SU-DHL-6 (cell line): ENCODE data around the gene C1orf210.

ENCODE experiments used
- H2AFZ ChIP-seq: fragments of 200-600 bp; sonication (generic); 2 replicates; pipeline ENCODE4 v1.6.1; 2014; ENCODE audit warnings: low read depth, mild to moderate bottlenecking, moderate library complexity, mixed read lengths, antibody characterized with exemption, low read length; ENCODE audit not compliant: severe bottlenecking
- H3F3A ChIP-seq: fragments of 200-600 bp; shearing (Covaris generic); 2 replicates; pipeline ENCODE4 v1.6.0; 2016; ENCODE audit warnings: antibody characterized with exemption, mild to moderate bottlenecking; ENCODE audit not compliant: insufficient read depth
- H3K27ac ChIP-seq: fragments of 200-600 bp; sonication (generic); 2 replicates; pipeline ENCODE4 v1.5.1; 2016; ENCODE audit warnings: low read depth, mild to moderate bottlenecking, low read length, moderate library complexity, mixed read lengths
- H3K27me3 ChIP-seq: fragments of 200-600 bp; sonication (generic), shearing (Covaris generic); 2 replicates; pipeline ENCODE4 v1.6.0; 2014; ENCODE audit warnings: mild to moderate bottlenecking, low read length
- H3K36me3 ChIP-seq: fragments of 200-600 bp; sonication (generic); 2 replicates; pipeline ENCODE4 v1.6.1; 2014; ENCODE audit warnings: mild to moderate bottlenecking, low read length, mixed read lengths
- H3K4me2 ChIP-seq: fragments of 300-600, 200-600 bp; shearing (Covaris generic), sonication (generic); 2 replicates; pipeline ENCODE4 v1.6.0; 2014; ENCODE audit warnings: low read length, low read depth, mild to moderate bottlenecking; ENCODE audit not compliant: poor library complexity, severe bottlenecking
- H3K4me3 ChIP-seq: fragments of 200-600 bp; sonication (generic); 2 replicates; pipeline ENCODE4 v1.5.1; 2014; ENCODE audit warnings: antibody characterized with exemption, low read length, mild to moderate bottlenecking, mixed read lengths; ENCODE audit not compliant: insufficient read depth, poor library complexity, severe bottlenecking
- H3K79me2 ChIP-seq: fragments of 200-600 bp; sonication (generic); 2 replicates; pipeline ENCODE4 v1.6.1; 2014; ENCODE audit warnings: mild to moderate bottlenecking, low read length, moderate library complexity; ENCODE audit not compliant: insufficient read depth
- H3K9ac ChIP-seq: fragments of 200-600 bp; sonication (generic); 2 replicates; pipeline ENCODE4 v1.7.0; 2014; ENCODE audit warnings: mild to moderate bottlenecking, low read length
- H3K9me2 ChIP-seq: fragments of 200-600 bp; sonication (generic); replicated peaks from 2 replicates; pipeline ENCODE4 v1.6.1; 2014; ENCODE audit warnings: low read length; ENCODE audit not compliant: insufficient read depth
- H3K9me3 ChIP-seq: fragments of 200-600 bp; sonication (generic); 2 replicates; pipeline ENCODE4 v1.6.1; 2014; ENCODE audit warnings: low read length, mixed read lengths; ENCODE audit not compliant: insufficient read depth
- H4K20me1 ChIP-seq: fragments of 200-600 bp; sonication (generic); 2 replicates; pipeline ENCODE4 v1.6.1; 2014; ENCODE audit warnings: low read depth, mild to moderate bottlenecking, antibody characterized with exemption, low read length, moderate library complexity, mixed read lengths
- EZH2phosphoT487 ChIP-seq: fragments of 200-600 bp; sonication (generic), shearing (Covaris generic); conservative IDR thresholded peaks from 2 replicates; pipeline ENCODE4 v1.6.1; 2018; ENCODE audit warnings: mild to moderate bottlenecking, antibody characterized with exemption, low read length, moderate library complexity, mixed read lengths
- TF ChIP-seq, protein P1 (sequence below): fragments of 200-600 bp; sonication (generic); IDR thresholded peaks from one replicate; pipeline ENCODE4 v1.5.1; 2017; ENCODE audit warnings: antibody characterized with exemption, mild to moderate bottlenecking, low read length, moderate library complexity; ENCODE audit not compliant: insufficient read depth, poor library complexity, severe bottlenecking

Gene C1orf210

DNA sequence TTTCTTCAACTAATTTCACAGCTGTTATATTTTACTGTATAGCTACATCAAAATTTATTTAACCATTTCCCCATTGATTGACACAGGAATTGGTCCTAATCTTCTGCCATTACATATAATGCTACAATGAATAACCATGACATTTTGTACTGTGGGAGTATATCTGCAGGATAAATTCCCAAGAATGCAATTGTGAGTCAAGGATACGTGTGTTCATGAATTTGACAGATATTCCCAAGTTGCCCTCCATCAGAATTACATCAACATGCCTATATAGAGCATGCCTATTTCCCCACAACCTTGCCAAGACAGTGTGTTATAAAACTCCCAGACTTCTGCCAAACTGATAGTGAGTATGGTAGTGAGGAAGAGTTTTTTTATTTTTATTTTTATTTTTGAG lies 12.7 kb upstream of the C1orf210 start:
- H3K79me2 ChIP-seq: no peaks in the 10 kb centered on the region
- H3K4me2 ChIP-seq: no peak overlapping the region
- no peak overlapping the region for H3K4me3 ChIP-seq
- no peaks in the 10 kb centered on the region for H3K9me3 ChIP-seq
- no peaks in the 10 kb centered on the region for H3K36me3 ChIP-seq
- H3K9ac ChIP-seq: no peak overlapping the region
- no peaks in the 10 kb centered on the region for H4K20me1 ChIP-seq
- H2AFZ ChIP-seq: no peak overlapping the region
- H3F3A ChIP-seq: no peaks in the 10 kb centered on the region
- H3K27ac ChIP-seq: no peak overlapping the region
- TF ChIP-seq, protein P1, sequence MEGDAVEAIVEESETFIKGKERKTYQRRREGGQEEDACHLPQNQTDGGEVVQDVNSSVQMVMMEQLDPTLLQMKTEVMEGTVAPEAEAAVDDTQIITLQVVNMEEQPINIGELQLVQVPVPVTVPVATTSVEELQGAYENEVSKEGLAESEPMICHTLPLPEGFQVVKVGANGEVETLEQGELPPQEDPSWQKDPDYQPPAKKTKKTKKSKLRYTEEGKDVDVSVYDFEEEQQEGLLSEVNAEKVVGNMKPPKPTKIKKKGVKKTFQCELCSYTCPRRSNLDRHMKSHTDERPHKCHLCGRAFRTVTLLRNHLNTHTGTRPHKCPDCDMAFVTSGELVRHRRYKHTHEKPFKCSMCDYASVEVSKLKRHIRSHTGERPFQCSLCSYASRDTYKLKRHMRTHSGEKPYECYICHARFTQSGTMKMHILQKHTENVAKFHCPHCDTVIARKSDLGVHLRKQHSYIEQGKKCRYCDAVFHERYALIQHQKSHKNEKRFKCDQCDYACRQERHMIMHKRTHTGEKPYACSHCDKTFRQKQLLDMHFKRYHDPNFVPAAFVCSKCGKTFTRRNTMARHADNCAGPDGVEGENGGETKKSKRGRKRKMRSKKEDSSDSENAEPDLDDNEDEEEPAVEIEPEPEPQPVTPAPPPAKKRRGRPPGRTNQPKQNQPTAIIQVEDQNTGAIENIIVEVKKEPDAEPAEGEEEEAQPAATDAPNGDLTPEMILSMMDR: no peak
- TF ChIP-seq EZH2phosphoT487: no peak
- no peaks in the 10 kb centered on the region for H3K9me2 ChIP-seq
- no peaks in the 10 kb centered on the region for H3K27me3 ChIP-seq

DNA sequence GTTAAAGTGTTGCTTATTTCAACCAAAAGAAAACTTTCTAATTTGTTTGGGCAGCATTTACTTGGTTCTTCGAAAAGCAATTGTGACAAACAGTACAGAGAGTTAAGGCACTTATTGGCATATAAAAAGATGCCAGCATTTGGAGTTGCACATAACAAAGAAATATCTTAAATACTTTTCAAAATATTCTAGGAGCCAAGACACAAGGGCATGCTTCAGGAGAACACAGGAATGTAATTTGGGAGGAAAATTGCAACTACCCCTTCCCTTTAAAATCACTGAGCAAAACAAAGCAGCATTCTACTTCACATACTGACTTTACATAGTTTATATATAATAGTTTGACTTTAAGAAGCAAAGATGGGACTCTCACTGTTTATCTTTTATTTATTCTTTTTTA lies 10.8 kb upstream of the C1orf210 start:
- TF ChIP-seq, protein P1: no peak
- no peak for TF ChIP-seq EZH2phosphoT487
- Histone ChIP-seq H2AFZ (no peak overlapping the region), H3K27me3 (no peaks in the 10 kb centered on the region), H3K27ac (no peak overlapping the region), H3K79me2 (no peaks in the 10 kb centered on the region), H4K20me1 (no peaks in the 10 kb centered on the region), H3K36me3 (no peaks in the 10 kb centered on the region), H3K4me3 (no peak overlapping the region), H3K9me2 (no peaks in the 10 kb centered on the region), H3K9me3 (no peaks in the 10 kb centered on the region), H3K9ac (no peak overlapping the region), H3K4me2 (no peak overlapping the region), H3F3A (no peaks in the 10 kb centered on the region)

DNA sequence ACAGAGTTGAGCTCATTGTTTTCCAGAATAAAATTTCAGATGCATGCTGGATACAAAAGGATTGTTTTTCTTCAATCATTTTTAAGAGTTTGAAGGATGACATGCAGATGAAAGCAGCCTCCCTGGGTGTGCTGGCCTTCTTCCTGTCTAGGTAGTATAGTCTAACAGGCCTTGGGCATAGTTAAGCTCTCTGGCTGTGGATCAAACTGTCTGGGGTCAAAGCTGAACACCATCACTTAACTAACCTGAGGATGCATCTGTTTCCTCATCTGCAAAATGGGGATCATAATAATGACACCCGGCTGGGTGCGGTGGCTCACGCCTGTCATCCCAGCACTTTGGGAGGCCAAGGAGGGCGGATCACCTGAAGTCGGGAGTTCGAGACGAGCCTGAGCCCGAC lies 9.4 kb upstream of the C1orf210 start:
- Histone ChIP-seq H3K9me2 (no peaks in the 10 kb centered on the region), H3K27ac (no peak overlapping the region), H2AFZ (no peak overlapping the region), H3K9me3 (no peaks in the 10 kb centered on the region), H3K36me3 (no peaks in the 10 kb centered on the region), H3K4me2 (no peak overlapping the region), H3K9ac (no peak overlapping the region), H4K20me1 (no peaks in the 10 kb centered on the region), H3K4me3 (no peak overlapping the region), H3F3A (no peaks in the 10 kb centered on the region), H3K27me3 (no peaks in the 10 kb centered on the region), H3K79me2 (no peaks in the 10 kb centered on the region)
- no peak for TF ChIP-seq EZH2phosphoT487
- TF ChIP-seq, protein P1: no peak
